ENCODE results near the gene OXA1L.
"Not testable (repeated sequence)": the region's sequence is repeated elsewhere in the genome, so short reads cannot be mapped to it uniquely, and the experiment has no call there.

Gene OXA1L

DNA sequence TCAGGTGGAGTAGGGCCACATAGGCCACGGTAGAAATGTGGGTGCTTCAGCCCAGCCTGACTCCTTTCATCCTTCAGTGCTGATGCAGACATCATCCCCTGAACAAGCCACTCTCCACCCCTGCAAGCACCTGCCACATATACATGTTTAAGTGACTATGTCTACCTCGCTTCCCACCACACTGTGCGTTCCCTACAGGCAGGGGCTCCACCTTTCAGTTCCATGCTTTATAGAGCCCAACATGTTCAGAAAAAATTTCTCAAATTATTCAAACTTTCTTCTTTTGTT, 37.1 kb downstream of the OXA1L start:
- no peak for DNase-seq (ENCODE audit: extremely low spot score)
- CTCF ChIA-PET: no interaction called here
- POLR2A ChIA-PET: no interaction called here
- TF ChIP-seq SUZ12 (IDR thresholded peaks at IDR 0.05): no peak
- no peak for TF ChIP-seq ARNT (IDR thresholded peaks at IDR 0.05)
- no peak for TF ChIP-seq SP1 (IDR thresholded peaks at IDR 0.05)
- TF ChIP-seq, protein P1, sequence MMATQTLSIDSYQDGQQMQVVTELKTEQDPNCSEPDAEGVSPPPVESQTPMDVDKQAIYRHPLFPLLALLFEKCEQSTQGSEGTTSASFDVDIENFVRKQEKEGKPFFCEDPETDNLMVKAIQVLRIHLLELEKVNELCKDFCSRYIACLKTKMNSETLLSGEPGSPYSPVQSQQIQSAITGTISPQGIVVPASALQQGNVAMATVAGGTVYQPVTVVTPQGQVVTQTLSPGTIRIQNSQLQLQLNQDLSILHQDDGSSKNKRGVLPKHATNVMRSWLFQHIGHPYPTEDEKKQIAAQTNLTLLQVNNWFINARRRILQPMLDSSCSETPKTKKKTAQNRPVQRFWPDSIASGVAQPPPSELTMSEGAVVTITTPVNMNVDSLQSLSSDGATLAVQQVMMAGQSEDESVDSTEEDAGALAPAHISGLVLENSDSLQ (IDR thresholded peaks at IDR 0.05): no peak
- no peak for TF ChIP-seq TARDBP (IDR thresholded peaks at IDR 0.05)
- no peak for TF ChIP-seq FOXA1 (IDR thresholded peaks at IDR 0.05)
- no peak for TF ChIP-seq FOXM1 (IDR thresholded peaks at IDR 0.05; ENCODE audit: borderline replicate concordance)
- no peak for TF ChIP-seq CTBP1 (IDR thresholded peaks at IDR 0.05; ENCODE audit: borderline replicate concordance)
- TF ChIP-seq ELF4 (IDR thresholded peaks at IDR 0.05): no peak
- no peak for TF ChIP-seq NFRKB (IDR thresholded peaks at IDR 0.05)
- no peak for TF ChIP-seq HDGF (IDR thresholded peaks at IDR 0.05; ENCODE audit: borderline replicate concordance)
- TF ChIP-seq FOXK2 (IDR thresholded peaks at IDR 0.05): no peak

DNA sequence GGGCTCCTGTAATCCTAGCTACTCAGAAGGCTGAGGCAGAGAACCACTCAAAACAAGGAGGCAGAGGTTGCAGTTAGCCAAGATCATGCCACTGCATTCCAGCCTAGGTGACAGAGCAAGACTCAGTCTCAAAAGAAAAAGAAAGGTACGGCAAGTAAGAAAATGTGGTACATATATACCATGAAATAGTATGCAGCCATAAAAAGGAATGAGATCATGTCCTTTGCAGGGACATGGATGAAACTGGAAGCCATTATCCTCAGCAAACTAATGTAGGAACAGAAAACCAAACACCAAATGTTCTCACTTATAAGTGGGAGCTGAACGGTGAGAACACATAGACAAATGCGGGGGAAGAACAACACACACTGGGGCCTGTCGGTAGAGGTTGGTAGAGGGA, 38.7 kb downstream of the OXA1L start:
- CTCF ChIA-PET; DNase-seq (ENCODE audit: extremely low spot score): not testable (repeated sequence)
- POLR2A ChIA-PET: interaction anchor here (0.7 to 1.3 kb wide), 2 partner anchors 39 to 81 kb away, joined by 3 to 4 read pairs; partner anchors contain the start of gene OXA1L

DNA sequence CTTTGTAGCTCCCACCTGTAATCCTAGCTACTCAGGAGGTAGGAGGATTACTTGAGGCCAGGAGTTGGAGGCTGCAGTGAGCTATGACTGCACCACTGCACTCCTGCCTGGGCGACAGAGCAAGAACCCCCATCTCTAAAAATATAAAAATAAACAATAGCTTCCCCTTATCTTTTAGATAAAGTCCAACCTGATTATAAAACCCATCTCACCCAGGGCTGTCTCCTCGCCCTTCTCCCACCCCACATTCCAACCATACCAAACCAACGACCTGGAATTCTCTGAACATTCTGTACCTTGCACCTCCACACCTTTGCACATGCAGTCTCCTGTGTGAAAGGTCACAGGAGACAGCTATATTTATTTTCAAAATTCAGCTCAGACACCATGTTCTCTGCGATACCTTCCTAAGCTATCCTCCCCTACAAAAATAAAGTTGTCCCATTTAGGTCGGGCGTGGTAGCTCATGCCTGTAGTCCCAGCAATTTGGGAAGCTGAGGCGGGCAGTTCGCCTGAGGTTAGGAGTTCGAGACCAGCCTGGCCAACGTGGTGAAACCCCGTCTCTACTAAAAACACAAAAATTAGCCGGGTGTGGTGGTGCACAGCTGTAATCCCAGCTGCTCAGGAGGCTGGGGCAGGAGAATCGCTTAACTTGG, 41.1 kb downstream of the OXA1L start:
- POLR2A ChIA-PET: no interaction called here
- DNase-seq (ENCODE audit: extremely low spot score): no peak
- CTCF ChIA-PET: interaction anchor here (0.7 to 2.3 kb wide), 5 partner anchors 12 to 489 kb away, joined by 3 to 7 read pairs (median 4); no protein-coding TSS in a partner anchor
- TF ChIP-seq L3MBTL2 (conservative IDR thresholded peaks at IDR 0.05): no peak
- no peak for TF ChIP-seq ZNF384 (IDR thresholded peaks at IDR 0.05)
- no peak for TF ChIP-seq SUZ12 (IDR thresholded peaks at IDR 0.05)
- TF ChIP-seq TARDBP (IDR thresholded peaks at IDR 0.05): no peak
- TF ChIP-seq BHLHE40 (IDR thresholded peaks at IDR 0.05; ENCODE audit: borderline replicate concordance): no peak
- TF ChIP-seq NFRKB (IDR thresholded peaks at IDR 0.05): no peak
- TF ChIP-seq, protein P1 (IDR thresholded peaks at IDR 0.05): no peak
- no peak for TF ChIP-seq FOXK2 (IDR thresholded peaks at IDR 0.05)
- no peak for TF ChIP-seq FOXA1 (IDR thresholded peaks at IDR 0.05)
- TF ChIP-seq ARNT (IDR thresholded peaks at IDR 0.05): no peak
- no peak for TF ChIP-seq SP1 (IDR thresholded peaks at IDR 0.05)
- no peak for TF ChIP-seq HDGF (IDR thresholded peaks at IDR 0.05; ENCODE audit: borderline replicate concordance)
- no peak for TF ChIP-seq ELF4 (IDR thresholded peaks at IDR 0.05)
- no peak for TF ChIP-seq LEF1 (IDR thresholded peaks at IDR 0.05; ENCODE audit: borderline replicate concordance)
- TF ChIP-seq FOXM1 (IDR thresholded peaks at IDR 0.05; ENCODE audit: borderline replicate concordance): no peak

DNA sequence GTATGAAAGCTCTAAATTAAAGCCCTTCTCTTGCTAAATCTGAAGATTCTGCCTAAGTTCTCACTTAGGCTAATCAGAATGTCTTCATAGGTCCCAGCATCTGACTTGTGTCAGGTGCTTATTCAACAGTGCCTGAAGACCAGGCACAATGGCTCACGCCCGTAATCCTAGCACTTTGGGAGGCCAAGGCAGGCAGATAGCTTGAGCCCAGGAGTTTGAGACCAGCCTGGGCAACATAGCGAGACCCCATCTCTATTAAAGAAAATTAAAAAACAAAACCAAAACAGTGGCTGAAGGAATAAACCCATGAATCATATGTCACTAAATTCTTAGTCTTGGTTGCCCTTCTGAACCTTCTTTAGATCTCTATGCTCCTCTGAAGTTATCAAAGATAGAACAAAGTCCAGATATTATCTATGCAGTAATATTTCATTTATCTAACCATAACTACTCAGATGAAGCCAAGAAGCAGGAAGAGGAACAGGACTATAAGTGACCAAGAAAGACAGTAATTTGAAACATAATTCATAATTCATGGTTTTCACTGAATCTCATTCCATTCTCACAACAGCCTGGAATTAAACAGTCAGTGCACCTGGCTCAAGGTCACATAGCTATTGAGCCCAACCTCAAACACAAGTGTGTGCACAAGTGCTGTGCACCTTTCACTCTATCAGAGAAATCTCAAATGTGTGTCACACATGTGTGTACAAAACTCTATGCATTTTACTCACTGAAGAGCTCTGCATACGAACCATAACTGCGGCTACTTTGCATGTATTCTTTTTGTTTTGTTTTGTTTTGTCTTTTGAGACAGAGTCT, 42.1 kb downstream of the OXA1L start:
- no peak for DNase-seq (ENCODE audit: extremely low spot score)
- no peak for TF ChIP-seq SP1 (IDR thresholded peaks at IDR 0.05)
- no peak for TF ChIP-seq FOXM1 (IDR thresholded peaks at IDR 0.05; ENCODE audit: borderline replicate concordance)
- no peak for TF ChIP-seq ELF4 (IDR thresholded peaks at IDR 0.05)
- TF ChIP-seq ZNF384 (IDR thresholded peaks at IDR 0.05): no peak
- TF ChIP-seq CTBP1 (IDR thresholded peaks at IDR 0.05; ENCODE audit: borderline replicate concordance): no peak
- TF ChIP-seq NFRKB (IDR thresholded peaks at IDR 0.05): no peak
- TF ChIP-seq TARDBP (IDR thresholded peaks at IDR 0.05): no peak
- TF ChIP-seq FOXK2 (IDR thresholded peaks at IDR 0.05): no peak
- no peak for TF ChIP-seq BHLHE40 (IDR thresholded peaks at IDR 0.05; ENCODE audit: borderline replicate concordance)
- TF ChIP-seq FOXA1 (IDR thresholded peaks at IDR 0.05): no peak
- no peak for TF ChIP-seq SUZ12 (IDR thresholded peaks at IDR 0.05)
- POLR2A ChIA-PET: no interaction called here
- CTCF ChIA-PET: interaction anchor here (1.0 to 2.3 kb wide), 2 partner anchors 10 to 14 kb away, joined by 4 to 7 read pairs; no protein-coding TSS in a partner anchor

DNA sequence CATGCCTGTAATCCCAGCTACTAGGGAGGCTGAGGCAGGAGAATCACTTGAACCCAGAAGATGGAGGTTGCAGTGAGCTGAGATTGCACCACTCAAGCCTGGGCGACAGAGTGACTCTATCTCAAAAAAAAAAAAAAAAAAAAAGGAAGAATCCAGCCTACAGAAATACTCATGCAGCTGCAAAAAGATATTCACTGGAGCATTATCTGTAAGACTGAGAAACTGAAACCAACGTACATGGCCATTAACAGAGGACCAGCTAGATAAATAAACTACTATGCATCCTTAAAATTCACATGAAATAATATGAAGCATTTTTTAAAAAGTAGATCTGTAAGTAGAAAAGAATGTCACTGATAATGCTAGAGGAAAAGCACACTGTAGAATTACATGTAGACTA, 45.2 kb downstream of the OXA1L start:
- TF ChIP-seq HDGF (IDR thresholded peaks at IDR 0.05; ENCODE audit: borderline replicate concordance) (no peak), ELF4 (IDR thresholded peaks at IDR 0.05) (no peak), NFRKB (IDR thresholded peaks at IDR 0.05) (no peak)
- ChIA-PET POLR2A (no interaction called here), CTCF (interaction anchor here (1.6 kb wide), 1 partner anchor 42 kb away, joined by 3 read pairs; no protein-coding TSS in a partner anchor)
- DNase-seq (ENCODE audit: extremely low spot score): no peak

DNA sequence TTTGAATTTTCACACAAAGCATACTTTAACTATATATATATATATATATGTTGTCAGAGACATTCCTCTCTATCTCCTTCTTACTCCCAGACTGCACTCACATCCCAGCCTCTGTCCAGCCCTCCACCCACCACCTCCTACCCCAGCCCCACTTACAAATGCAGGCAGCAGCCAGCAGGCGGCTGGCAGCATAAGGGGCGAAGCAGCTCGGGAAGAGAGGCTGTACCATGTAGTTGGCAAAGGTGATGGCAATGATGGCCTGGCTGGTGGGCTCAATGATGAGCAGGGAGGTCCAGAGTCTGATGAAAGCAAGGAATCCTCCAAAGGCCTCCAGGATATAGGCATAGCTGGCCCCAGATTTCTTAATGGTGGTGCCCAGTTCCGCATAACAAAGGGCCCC, 46.3 kb downstream of the OXA1L start:
- no peak for DNase-seq (ENCODE audit: extremely low spot score)
- TF ChIP-seq ZNF384 (IDR thresholded peaks at IDR 0.05) (no peak), SUZ12 (IDR thresholded peaks at IDR 0.05) (no peak), CTBP1 (IDR thresholded peaks at IDR 0.05; ENCODE audit: borderline replicate concordance) (no peak), SP1 (IDR thresholded peaks at IDR 0.05) (no peak), L3MBTL2 (conservative IDR thresholded peaks at IDR 0.05) (no peak), ELF4 (IDR thresholded peaks at IDR 0.05) (no peak), HDGF (IDR thresholded peaks at IDR 0.05; ENCODE audit: borderline replicate concordance) (no peak), LEF1 (IDR thresholded peaks at IDR 0.05; ENCODE audit: borderline replicate concordance) (no peak), FOXM1 (IDR thresholded peaks at IDR 0.05; ENCODE audit: borderline replicate concordance) (no peak)
- ChIA-PET CTCF (interaction anchor here (0.6 to 1.6 kb wide), 2 partner anchors 41 to 264 kb away, joined by 3 to 7 read pairs; no protein-coding TSS in a partner anchor), POLR2A (interaction anchor here (0.7 to 1.3 kb wide), 2 partner anchors 46 to 164 kb away, joined by 3 to 6 read pairs; partner anchors contain the start of gene OXA1L)

Data from HEK293T (cell line).